SIG-M5 treated with dmso at 0.1 percent for 504 hours (cell line): ENCODE measurements around the gene WARS2.

Source experiments
- DNase-seq: peaks from one replicate; lab custom pipeline; 2025; ENCODE audit not compliant: unreplicated experiment; lab: John Stamatoyannopoulos, UW

WARS2 gene

DNA sequence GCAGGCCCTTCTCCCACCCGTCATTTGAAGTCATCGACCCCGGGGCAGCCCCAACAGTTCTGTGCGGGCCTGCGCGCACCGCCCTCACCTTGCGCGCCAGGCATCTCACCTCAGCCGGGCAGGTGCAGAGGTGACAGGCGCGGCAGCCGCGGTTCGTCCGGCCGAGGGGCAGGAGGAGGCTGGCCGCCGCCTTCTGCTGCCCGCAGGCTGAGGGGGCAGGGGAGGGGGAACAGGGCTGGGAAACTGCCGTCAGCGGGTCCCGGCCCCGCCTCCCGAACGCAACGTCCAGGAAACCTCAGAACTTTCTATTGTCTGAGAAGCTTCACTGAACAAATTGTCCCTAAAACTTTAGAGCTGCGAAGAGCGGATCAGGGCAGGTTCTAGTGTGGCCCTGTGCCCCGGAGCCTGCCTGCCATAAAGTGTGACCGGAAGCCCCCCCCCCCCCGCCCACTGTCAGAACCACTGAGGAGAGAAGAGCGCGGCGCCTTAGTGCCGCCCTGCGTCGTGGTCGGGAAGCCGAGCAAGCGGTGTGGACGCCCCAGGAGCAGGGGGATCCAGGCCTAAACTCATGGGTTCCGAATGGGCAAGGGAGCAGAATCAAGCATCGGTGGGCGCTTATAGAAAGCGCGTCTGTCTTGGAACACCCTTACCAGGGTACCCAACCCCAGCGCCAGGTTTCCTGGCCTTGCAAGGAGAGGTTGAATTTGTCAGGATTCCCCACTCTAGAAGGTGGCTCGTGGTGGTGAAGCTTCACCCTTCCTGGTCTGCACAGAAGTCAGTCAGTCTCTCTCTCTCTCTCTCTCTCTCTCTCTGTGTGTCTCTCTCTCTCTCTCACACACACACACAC, 139.0 kb downstream of the WARS2 start:
- no peak for DNase-seq

- DNase-seq: no peak
These were observed 139.9 kb downstream of the WARS2 start for GRCh38 chr1:119000371-119001180.

GRCh38 chr1:118999348-119000071, 140.9 kb downstream of the WARS2 start:
- no peak for DNase-seq

DNA sequence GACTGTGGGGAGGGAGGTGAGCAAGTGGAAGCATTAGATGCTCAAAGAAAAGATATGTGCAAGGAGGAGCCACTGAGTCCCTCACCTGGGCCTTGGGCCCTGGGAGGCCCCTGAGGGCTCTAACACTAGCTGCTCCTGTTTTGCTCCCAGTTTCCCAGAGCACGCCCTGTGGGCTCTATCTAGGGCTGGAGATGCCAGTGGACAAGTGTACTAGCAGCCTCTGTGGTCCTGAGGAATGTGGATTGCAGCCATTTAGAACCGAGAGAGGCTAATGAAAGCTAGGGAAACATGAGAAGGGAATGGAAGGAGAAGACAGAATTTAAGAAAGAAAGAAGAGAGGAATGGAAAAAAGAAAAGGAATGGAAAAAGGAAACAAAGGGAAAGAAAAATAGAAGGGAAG, 142.3 kb downstream of the WARS2 start:
- no peak for DNase-seq

- DNase-seq: no peak
These were observed 143.2 kb downstream of the WARS2 start for GRCh38 chr1:118997225-118997624.

DNA sequence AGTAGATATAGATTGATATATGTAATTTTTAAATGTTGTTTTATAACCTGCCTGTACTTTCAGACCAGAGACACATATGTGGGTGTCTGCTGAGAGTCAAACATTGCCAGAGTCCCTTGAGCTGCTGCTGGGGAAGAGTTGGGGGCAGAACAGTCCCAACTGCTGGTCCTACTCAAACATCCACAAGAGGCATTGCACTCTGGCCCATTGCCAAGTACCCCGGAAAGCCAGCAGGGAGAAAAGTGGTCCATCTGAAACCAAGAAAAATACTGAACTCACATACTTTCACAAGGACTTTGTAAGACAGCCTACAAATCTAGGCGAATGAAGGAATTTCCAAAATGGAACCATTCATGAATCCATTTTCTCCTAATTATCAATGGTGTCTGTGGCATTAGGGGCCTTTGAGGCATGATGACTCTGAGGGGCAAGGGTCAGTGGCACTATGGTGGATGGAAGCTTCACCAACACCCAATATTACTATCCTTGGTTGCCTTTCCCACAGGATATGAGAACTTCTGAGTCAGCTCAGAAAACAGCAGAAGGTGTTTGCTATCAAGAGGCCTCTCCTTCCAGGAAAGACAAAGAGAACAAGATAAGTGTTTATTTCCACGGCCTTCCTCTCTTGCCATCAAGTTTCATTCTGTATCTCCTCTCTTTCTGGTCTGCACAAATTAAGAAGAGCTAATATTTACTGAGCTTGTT, 145.0 kb downstream of the WARS2 start:
- DNase-seq: no peak

GRCh38 chr1:118993700-118994026, 146.8 kb downstream of the WARS2 start:
- DNase-seq: no peak

DNA sequence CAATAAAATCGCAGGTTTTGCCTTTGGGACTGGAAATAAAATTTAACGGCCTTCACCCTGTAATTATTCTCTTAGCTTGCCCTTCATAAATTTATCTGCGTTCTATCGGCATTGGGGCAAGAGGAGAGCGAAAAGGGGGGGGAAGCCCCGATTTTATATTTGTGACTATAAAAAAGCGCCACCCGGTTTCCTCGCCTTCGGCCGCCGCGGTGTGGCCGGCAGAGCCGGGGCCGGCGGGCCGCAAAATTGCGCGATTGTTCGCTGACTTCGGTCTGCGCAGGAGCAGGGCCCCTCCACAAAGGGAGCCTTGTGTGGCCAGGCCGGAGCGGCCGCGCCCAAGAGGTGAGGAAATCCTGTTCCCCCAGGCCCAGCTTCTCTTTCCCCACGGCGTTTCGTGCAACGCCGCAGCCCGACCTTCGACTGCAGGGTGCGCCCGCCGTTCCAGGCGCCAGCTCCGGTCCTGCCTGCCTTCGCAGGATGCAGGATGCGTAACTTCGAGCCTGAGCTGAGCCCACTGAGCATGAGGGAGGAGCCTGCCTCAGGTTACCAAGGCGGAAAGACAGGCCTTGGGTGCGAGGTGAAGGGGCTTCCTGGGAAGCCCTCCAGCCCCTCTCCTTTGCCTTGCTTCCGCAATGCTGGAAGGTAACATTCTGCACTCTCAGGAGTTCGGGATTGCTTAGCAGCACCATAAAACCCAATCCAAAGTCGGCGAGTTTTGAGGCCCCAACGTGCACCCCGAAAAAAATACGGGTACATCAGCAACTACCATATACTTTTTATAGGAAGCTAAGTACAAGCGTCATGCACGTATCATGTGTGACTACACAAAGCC, 147.4 kb downstream of the WARS2 start:
- DNase-seq: no peak

GRCh38 chr1:118992237-118992825, 148.1 kb downstream of the WARS2 start:
- no peak for DNase-seq

DNA sequence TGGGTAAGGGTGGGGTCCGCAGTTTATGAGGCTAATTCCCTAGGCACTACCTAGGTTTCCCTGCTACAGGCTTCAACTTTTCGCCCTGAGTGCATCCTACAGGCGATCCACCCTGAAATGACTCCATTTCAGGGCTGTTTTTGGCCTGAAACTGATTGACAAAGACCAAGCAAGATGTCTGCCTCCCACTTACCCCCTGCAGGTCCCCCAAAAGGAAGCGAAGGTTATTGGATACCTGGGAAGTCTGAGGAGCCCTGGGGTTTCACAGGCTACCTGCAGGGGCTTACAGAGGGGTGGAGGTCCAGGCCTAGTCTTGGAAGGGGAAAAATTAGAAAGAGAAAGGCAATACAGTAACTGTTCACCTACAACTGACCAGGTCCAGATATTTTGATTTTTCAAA, 149.0 kb downstream of the WARS2 start:
- no peak for DNase-seq

- DNase-seq: no peak
These were observed 149.8 kb downstream of the WARS2 start for GRCh38 chr1:118990513-118991152.

- no peak for DNase-seq
These were observed 150.5 kb downstream of the WARS2 start for GRCh38 chr1:118989878-118990378.

DNA sequence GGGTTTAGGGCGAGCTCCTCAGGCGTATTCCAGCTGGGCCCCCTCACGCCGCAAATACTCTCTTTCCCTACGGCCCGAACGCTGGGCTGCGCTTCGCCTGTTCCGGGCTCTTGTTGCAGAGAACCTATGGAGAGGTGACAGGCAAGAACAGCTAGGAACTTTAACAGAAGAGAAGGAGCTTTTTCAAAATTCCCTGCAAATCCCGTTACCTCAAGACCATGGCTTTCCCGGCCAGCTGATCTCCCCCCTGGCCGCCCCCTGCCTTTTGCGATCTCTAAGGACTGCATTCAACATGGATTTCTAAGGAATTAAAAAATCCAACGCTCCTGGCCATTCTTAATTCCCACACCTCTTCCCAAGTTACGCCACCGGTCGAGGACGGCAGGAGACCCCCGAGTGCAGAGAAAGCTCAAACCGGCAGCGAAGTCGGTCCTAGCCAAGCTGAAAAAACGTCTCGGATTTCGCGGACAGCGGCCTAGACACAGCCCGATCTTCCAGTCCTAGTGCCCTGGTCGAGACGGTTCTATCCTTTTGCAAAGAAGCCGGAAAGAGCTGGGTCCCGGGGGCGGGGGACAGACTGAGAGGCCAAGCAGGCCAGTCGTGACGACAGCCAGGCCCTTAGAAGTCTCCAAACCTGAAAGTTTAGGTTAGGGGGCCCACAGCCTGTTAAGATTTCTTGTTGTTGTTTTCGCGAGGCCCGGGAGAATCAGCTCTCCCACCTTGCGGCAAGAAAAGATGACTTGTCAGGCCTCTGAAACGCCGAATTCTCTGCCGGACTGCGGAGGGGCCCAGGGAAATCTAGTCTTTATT, 151.2 kb downstream of the WARS2 start:
- DNase-seq: no peak

DNA sequence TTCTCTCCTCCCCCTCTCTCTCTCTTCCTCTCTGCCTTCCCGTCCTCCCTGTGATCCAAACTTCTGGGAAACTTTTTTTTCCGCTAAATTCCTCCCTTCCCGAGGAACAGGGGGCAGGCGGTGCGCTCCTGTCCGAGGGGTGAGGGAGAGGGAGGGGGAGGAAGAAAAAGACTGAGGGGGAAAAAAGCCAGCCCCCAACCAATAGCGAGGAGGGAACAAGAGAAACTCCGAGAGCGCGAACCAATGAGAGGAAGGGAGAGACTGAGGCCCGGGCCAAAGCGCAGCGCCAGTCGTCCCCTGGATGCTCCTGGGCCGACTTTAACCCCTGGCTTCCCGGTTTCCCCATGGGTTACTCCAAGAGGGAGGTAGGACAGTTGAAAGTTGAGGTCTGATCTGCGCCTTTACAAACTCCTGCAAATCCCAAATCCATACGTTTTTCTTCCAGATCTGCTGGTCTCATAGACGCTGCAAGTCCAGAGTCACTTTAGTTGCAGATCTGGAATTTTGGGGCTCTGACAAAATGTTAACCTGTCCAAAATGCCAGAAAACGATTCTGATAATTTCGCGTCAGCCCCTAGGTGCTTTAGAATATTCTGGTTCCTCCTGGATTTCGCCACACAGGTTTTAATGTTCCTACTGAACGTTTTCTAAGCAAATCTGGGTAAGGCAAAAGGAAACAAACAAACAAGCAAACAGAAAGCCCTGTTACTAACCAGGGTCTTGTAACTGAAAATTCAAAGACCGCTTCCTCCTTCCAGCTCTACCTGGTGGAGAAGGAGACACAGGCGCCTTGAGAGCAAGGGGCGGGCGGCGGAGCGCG, 152.1 kb downstream of the WARS2 start, which contains the start of gene TBX15:
Gene TBX15 (minus strand): TSS at position 158 of the 820 bp plus-strand sequence. CDS start 548 bp downstream, outside the sequence.
- DNase-seq: no peak

DNA sequence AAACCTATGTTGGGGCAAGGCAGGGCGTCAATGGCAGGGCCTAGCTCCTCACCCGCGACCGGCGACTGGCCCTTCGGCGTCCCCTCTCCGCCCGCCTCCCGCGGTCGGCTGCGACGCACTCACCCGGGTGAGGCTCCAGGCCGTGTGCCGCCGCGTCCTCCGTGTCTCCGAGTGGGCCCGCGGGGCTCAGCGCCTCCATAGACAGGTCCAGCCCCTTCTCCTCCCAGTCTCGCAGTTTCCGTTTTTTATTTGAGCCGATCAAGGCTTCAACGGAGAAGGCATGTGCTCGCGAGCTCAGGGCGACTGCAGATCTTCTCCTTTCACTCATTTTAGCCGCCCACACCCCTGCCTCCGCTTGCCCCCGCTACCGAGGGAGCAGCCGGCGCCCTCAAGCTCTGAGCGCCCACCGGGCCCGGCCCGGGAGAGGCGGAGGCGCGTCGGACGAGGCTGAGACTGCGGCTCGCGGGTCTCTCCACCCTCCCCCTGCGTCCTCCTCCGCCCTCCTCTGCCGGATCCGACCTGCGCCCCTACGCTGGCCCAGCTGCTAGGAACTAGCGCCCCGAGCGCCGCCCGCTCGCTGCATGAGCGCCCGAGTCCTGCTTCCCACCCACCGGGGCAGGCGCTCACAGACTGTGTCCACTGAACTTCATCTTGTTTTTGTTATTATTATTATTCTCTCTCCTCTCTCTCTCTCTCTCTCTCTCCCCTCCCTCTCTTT, 152.8 kb downstream of the WARS2 start:
- no peak for DNase-seq

- no peak for DNase-seq
These were observed 153.6 kb downstream of the WARS2 start for GRCh38 chr1:118986555-118987467.
